RWPE1 (cell line): ENCODE measurements around the gene NUP188.

Experiments used
- CTCF ChIA-PET: fragments of 350-600 bp; sonication (Branson Sonifier 250); formaldehyde crosslinking; extraction: SDS; loops from one replicate; lab custom pipeline; 2021; lab: Yijun Ruan, JAX
- POLR2A ChIA-PET: fragments of 400-600 bp; formaldehyde crosslinking; extraction: SDS; loops from one replicate; lab custom pipeline; 2020; ENCODE audit warnings: antibody characterized with exemption; ENCODE audit not compliant: low non-redundant PET; lab: Yijun Ruan, JAX
- DNase-seq: peaks from one replicate; pipeline ENCODE4 v3.0.0; 2012; ENCODE audit warnings: low spot score
- H3K27ac ChIP-seq: fragments of 450-650 bp; 2 replicates; pipeline ENCODE4 v1.5.1; 2017
- TF ChIP-seq, protein P1 (sequence below): fragments of 450-650 bp; conservative IDR thresholded peaks from 2 replicates; pipeline ENCODE4 v1.5.1; 2017; ENCODE audit warnings: low read depth, mild to moderate bottlenecking

NUP188 gene

DNA sequence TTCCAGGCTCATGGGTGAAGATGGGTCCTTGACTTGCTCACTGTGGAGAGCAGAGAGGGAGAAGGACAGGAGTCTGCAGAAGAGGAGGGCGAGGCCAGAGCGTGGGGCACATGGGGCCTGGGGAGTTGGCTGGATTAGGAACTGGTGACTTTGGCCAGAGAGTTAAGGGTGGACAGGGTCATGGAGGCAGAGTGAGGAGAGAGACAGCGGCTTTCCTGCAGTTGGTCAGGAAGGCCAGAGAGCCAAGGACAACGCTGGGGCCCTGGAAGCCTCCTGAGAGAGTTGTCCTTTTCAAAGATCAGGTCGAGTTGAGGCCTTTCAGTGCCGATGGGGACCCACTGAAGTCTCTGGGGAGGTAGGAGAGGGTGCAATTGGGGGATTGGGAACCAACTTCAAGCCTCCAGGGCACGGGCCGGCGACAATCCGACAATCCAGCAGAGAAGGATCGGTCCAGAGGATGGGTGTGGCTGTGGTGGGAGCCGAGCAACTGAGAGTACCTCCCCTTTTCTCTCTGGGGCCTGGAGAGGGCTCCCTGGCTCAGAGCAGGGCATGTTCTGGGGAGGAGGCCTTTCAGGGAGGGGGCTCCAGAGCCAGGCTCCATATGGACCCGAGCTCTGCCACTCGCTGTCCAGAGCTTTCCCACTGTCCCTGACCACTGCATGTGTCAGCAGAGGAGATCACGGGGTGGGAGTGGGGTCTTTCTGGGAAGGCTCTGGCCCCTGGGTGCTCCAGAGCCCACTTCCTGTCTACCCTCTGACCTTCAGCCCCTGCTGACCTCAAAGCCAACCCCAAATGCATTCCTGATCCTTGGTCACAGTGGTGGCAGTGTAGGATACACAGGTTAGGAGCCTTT lies 34.2 kb upstream of the NUP188 start:
- H3K27ac ChIP-seq, result peak overlapping the region; percentile 99
- CTCF ChIA-PET, result interaction anchor here (0.8 to 1.0 kb wide), 2 partner anchors 22 to 48 kb away, joined by 3 to 4 read pairs; no protein-coding TSS in a partner anchor
- DNase-seq, result no peak
- TF ChIP-seq, protein P1, sequence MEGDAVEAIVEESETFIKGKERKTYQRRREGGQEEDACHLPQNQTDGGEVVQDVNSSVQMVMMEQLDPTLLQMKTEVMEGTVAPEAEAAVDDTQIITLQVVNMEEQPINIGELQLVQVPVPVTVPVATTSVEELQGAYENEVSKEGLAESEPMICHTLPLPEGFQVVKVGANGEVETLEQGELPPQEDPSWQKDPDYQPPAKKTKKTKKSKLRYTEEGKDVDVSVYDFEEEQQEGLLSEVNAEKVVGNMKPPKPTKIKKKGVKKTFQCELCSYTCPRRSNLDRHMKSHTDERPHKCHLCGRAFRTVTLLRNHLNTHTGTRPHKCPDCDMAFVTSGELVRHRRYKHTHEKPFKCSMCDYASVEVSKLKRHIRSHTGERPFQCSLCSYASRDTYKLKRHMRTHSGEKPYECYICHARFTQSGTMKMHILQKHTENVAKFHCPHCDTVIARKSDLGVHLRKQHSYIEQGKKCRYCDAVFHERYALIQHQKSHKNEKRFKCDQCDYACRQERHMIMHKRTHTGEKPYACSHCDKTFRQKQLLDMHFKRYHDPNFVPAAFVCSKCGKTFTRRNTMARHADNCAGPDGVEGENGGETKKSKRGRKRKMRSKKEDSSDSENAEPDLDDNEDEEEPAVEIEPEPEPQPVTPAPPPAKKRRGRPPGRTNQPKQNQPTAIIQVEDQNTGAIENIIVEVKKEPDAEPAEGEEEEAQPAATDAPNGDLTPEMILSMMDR, result no peak
- POLR2A ChIA-PET, result interaction anchor here (0.5 kb wide), 1 partner anchor 580 kb away, joined by 3 read pairs; no protein-coding TSS in a partner anchor

DNA sequence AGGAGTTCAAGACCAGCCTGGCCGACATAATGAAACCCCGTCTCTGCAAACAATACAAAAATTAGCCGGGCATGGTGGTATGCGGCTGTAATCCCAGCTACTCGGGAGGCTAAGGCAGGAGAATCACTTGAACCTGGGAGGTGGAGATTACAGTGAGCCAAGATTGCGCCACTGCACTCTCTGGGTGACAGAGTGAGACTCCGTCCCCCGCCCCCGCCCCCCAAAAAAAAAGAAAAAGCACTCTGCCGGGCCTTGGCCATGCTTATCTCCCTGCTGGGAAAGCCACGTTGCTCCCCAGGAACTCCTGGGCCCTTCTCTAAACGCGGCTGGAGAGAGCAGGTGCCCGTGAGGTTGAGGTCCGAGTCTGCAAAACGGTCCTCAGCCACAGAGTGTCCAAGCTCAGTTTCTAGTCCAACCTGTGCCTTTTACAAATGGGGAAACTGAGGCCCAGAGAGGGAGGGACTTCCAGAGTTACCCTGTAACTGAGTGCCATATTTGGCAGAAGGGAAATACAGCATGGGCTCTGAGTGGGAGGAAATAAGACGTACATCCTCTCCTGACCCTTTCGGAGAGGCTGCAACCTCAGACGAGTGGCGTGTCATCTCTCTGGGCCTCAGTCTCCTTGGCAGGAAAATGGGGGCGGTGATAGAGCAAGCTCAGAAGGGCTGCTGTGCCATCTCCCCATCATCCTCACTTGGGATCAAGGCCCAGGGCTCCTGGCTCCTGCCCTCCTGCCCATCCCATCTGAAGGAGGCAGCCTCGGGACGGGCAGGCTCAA lies 33.3 kb upstream of the NUP188 start:
- ChIA-PET POLR2A (interaction anchor here (0.5 kb wide), 1 partner anchor 579 kb away, joined by 3 read pairs; no protein-coding TSS in a partner anchor), CTCF (interaction anchor here (0.6 kb wide), 1 partner anchor 13 kb away, joined by 3 read pairs; no protein-coding TSS in a partner anchor)
- H3K27ac ChIP-seq, result peak overlapping the region; percentile 99
- TF ChIP-seq, protein P1, result no peak
- no peak for DNase-seq

DNA sequence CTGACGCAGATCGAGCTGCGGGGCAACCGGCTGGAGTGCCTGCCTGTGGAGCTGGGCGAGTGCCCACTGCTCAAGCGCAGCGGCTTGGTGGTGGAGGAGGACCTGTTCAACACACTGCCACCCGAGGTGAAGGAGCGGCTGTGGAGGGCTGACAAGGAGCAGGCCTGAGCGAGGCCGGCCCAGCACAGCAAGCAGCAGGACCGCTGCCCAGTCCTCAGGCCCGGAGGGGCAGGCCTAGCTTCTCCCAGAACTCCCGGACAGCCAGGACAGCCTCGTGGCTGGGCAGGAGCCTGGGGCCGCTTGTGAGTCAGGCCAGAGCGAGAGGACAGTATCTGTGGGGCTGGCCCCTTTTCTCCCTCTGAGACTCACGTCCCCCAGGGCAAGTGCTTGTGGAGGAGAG lies 31.3 kb upstream of the NUP188 start:
- ChIA-PET CTCF (interaction anchor here (0.9 to 1.2 kb wide), 2 partner anchors 12 to 26 kb away, joined by 3 to 4 read pairs; no protein-coding TSS in a partner anchor), POLR2A (interaction anchor here (0.5 kb wide), 1 partner anchor 98 kb away, joined by 3 read pairs; the partner anchor contains the start of gene ENDOG)
- no peak for DNase-seq
- peak overlapping the region; percentile 99 for H3K27ac ChIP-seq
- TF ChIP-seq, protein P1, result no peak

DNA sequence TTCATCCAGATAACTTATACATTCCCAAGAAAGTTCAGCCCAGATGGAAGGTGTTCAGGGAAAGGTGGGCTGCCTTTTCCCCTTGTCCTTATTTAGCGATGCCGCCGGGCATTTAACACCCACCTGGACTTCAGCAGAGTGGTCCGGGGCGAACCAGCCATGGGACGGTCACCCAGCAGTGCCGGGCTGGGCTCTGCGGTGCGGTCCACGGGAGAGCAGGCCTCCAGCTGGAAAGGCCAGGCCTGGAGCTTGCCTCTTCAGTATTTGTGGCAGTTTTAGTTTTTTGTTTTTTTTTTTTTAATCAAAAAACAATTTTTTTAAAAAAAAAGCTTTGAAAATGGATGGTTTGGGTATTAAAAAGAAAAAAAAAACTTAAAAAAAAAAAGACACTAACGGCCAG lies 30.8 kb upstream of the NUP188 start:
- TF ChIP-seq, protein P1, result no peak
- H3K27ac ChIP-seq, result peak overlapping the region; percentile 99
- CTCF ChIA-PET, result no interaction called here
- POLR2A ChIA-PET, result no interaction called here
- no peak for DNase-seq

DNA sequence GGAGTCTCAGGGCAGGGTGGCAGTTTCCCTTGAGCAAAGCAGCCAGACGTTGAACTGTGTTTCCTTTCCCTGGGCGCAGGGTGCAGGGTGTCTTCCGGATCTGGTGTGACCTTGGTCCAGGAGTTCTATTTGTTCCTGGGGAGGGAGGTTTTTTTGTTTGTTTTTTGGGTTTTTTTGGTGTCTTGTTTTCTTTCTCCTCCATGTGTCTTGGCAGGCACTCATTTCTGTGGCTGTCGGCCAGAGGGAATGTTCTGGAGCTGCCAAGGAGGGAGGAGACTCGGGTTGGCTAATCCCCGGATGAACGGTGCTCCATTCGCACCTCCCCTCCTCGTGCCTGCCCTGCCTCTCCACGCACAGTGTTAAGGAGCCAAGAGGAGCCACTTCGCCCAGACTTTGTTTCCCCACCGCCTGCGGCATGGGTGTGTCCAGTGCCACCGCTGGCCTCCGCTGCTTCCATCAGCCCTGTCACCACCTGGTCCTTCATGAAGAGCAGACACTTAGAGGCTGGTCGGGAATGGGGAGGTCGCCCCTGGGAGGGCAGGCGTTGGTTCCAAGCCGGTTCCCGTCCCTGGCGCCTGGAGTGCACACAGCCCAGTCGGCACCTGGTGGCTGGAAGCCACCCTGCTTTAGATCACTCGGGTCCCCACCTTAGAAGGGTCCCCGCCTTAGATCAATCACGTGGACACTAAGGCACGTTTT lies 30.2 kb upstream of the NUP188 start:
- TF ChIP-seq, protein P1, result no peak
- peak; percentile 52 for DNase-seq
- peak overlapping the region; percentile 99 for H3K27ac ChIP-seq
- ChIA-PET POLR2A (no interaction called here), CTCF (no interaction called here)

DNA sequence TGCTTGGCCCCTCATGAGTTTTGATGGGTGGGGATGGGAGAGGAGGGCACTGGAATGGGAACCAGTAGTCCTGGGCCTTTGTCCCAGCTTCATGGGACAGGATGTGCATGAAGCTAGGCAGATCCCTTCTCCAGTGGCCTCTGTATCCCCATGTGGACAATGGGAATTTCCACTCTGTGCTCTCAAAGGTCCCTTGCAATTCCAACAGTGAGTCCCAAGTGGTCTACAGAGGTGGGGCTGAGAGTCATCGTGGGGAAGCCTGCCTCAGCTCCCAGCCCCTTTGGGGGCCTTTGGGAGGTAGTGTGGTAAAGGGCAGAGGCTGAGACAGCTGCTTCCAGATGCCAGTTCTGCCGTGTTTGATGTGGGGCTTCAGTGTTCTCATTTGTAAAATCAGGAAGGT lies 28.6 kb upstream of the NUP188 start:
- POLR2A ChIA-PET, result no interaction called here
- no peak for DNase-seq
- CTCF ChIA-PET, result interaction anchor here (0.6 to 1.4 kb wide), 4 partner anchors 8 to 1297 kb away, joined by 3 to 5 read pairs (median 4); no protein-coding TSS in a partner anchor
- H3K27ac ChIP-seq, result peak overlapping the region; percentile 99
- TF ChIP-seq, protein P1, result no peak
